HL-60 (cell line): ENCODE measurements around the gene TMCC3.

Experiments used
- DNase-seq, 2 experiments: peaks; one replicate each; pipeline ENCODE4 v3.0.0-alpha.2; 2010 to 2020; ENCODE audit warnings: low read depth in 1 of 2, low spot score in 1 of 2
- H3K27ac ChIP-seq: fragments of 250-450 bp; sonication (Bioruptor Pico); replicated peaks from 2 replicates; pipeline ENCODE4 v1.5.1; 2020; ENCODE audit warnings: mild to moderate bottlenecking, moderate library complexity
- H3K27me3 ChIP-seq: fragments of 250-450 bp; sonication (Bioruptor Pico); 2 replicates; pipeline ENCODE4 v1.5.1; 2021; ENCODE audit warnings: mild to moderate bottlenecking, moderate library complexity; ENCODE audit not compliant: insufficient read depth, poor library complexity, severe bottlenecking
- H3K4me3 ChIP-seq: replicated peaks from 2 replicates; pipeline ENCODE4 v1.5.1; 2011; ENCODE audit warnings: mild to moderate bottlenecking, control low read depth, low read length; ENCODE audit not compliant: insufficient read depth
- GABPA ChIP-seq: IDR thresholded peaks from 2 replicates; pipeline ENCODE4 v1.6.1; 2012; ENCODE audit warnings: low read depth
- POLR2AphosphoS5 ChIP-seq: IDR thresholded peaks from 2 replicates; pipeline ENCODE4 v1.6.1; 2012; ENCODE audit warnings: low read depth
- SPI1 ChIP-seq: IDR thresholded peaks from 2 replicates; pipeline ENCODE4 v1.6.1; 2012; ENCODE audit warnings: low read depth, mild to moderate bottlenecking, borderline replicate concordance
- TF ChIP-seq, protein P1 (sequence below): IDR thresholded peaks from one replicate; pipeline ENCODE4 v1.5.1; 2011; ENCODE audit warnings: low read length, control low read depth, inconsistent platforms; ENCODE audit not compliant: insufficient read depth
- TF ChIP-seq, protein P2 (sequence below): IDR thresholded peaks from 2 replicates; pipeline ENCODE4 v1.6.1; 2012; ENCODE audit warnings: low read depth; ENCODE audit not compliant: insufficient replicate concordance

TMCC3 gene

DNA sequence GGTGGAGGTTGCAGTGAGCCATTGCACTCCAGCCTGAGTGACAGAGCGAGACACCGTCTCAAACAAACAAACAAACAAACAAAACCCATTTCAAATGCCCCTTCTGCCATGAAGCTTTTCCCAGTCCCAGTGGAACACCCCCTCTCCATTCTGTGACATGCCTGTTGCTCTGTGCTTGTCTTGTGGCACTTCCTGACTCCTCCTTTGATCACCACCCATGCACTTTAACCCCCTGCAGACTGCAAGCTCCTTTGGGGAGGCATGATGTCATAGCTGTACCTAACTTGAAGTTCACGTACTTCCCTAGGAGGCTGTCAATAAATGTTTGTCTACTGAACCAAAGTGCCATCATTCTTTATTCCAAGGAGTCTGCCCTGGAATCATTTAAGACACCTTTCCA, 64.7 kb downstream of the TMCC3 start:
- Histone ChIP-seq H3K27me3 (no peaks in the 10 kb centered on the region), H3K27ac (no peak overlapping the region), H3K4me3 (no peak overlapping the region)
- DNase-seq, result no peak
- TF ChIP-seq SPI1 (no peak), POLR2AphosphoS5 (no peak), GABPA (no peak)
- TF ChIP-seq, protein P1, sequence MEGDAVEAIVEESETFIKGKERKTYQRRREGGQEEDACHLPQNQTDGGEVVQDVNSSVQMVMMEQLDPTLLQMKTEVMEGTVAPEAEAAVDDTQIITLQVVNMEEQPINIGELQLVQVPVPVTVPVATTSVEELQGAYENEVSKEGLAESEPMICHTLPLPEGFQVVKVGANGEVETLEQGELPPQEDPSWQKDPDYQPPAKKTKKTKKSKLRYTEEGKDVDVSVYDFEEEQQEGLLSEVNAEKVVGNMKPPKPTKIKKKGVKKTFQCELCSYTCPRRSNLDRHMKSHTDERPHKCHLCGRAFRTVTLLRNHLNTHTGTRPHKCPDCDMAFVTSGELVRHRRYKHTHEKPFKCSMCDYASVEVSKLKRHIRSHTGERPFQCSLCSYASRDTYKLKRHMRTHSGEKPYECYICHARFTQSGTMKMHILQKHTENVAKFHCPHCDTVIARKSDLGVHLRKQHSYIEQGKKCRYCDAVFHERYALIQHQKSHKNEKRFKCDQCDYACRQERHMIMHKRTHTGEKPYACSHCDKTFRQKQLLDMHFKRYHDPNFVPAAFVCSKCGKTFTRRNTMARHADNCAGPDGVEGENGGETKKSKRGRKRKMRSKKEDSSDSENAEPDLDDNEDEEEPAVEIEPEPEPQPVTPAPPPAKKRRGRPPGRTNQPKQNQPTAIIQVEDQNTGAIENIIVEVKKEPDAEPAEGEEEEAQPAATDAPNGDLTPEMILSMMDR, result no peak
- TF ChIP-seq, protein P2, sequence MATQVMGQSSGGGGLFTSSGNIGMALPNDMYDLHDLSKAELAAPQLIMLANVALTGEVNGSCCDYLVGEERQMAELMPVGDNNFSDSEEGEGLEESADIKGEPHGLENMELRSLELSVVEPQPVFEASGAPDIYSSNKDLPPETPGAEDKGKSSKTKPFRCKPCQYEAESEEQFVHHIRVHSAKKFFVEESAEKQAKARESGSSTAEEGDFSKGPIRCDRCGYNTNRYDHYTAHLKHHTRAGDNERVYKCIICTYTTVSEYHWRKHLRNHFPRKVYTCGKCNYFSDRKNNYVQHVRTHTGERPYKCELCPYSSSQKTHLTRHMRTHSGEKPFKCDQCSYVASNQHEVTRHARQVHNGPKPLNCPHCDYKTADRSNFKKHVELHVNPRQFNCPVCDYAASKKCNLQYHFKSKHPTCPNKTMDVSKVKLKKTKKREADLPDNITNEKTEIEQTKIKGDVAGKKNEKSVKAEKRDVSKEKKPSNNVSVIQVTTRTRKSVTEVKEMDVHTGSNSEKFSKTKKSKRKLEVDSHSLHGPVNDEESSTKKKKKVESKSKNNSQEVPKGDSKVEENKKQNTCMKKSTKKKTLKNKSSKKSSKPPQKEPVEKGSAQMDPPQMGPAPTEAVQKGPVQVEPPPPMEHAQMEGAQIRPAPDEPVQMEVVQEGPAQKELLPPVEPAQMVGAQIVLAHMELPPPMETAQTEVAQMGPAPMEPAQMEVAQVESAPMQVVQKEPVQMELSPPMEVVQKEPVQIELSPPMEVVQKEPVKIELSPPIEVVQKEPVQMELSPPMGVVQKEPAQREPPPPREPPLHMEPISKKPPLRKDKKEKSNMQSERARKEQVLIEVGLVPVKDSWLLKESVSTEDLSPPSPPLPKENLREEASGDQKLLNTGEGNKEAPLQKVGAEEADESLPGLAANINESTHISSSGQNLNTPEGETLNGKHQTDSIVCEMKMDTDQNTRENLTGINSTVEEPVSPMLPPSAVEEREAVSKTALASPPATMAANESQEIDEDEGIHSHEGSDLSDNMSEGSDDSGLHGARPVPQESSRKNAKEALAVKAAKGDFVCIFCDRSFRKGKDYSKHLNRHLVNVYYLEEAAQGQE, result no peak

DNA sequence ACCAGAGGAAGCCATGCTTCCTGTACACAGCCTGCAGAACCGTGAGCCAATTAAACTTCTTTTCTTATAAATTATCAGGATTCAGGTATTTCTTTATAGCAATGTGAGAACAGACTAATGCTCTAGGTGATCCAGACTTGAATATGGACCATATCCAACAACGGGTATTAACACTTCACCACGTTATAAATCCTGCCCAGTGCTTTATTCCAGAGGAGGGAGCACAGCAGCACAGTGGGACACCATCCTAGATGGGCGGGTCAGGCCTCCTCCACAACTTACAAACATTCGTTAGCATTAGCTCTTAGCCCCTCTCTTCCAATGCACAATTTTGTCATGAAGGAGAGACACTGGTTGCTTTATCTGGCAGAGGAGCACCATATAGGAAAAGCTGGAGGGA, 66.0 kb downstream of the TMCC3 start:
- TF ChIP-seq, protein P1, result no peak
- no peak for TF ChIP-seq POLR2AphosphoS5
- TF ChIP-seq, protein P2, result no peak
- DNase-seq, result no peak

DNA sequence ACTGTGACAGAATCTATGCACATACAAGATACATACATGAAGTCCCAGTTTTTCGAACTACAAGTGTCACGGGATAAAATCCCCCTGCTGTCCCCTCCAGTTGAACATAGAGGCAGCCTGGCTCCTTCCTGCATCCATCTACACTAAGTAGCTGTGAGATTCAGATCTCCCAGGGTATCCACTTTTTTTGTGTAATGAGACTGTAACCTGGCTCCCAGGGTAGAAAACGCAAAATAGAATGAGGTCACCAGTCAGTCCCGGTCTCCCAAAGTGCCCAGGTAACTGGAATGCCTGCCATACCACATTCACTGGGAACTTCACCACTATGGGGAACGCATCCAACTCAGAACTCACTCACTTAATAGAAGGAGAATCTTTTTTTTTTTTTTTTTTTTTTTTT, 67.8 kb downstream of the TMCC3 start:
- no peak for DNase-seq
- Histone ChIP-seq H3K27me3 (no peaks in the 10 kb centered on the region), H3K27ac (no peak overlapping the region), H3K4me3 (no peak overlapping the region)
- TF ChIP-seq, protein P2, result no peak
- TF ChIP-seq, protein P1, result no peak
- TF ChIP-seq SPI1 (no peak), GABPA (no peak), POLR2AphosphoS5 (no peak)

More for the DNA sequence above, 66.0 kb downstream of the TMCC3 start:
- no peak overlapping the region for H3K27ac ChIP-seq
- no peak overlapping the region for H3K4me3 ChIP-seq
- H3K27me3 ChIP-seq, result no peaks in the 10 kb centered on the region
